GM10248 (cell line): ENCODE results near the gene MS4A8.
"Not testable (repeated sequence)": the region's sequence is repeated elsewhere in the genome, so short reads cannot be mapped to it uniquely, and the experiment has no call there.

ENCODE experiments used
- CTCF ChIA-PET: fragments of 300-600 bp; sonication (Branson Sonifier 250); formaldehyde crosslinking; extraction: SDS; loops from one replicate; lab custom pipeline; 2021; ENCODE audit warnings: antibody characterized with exemption; lab: Yijun Ruan, JAX
- POLR2A ChIA-PET: fragments of 350-650 bp; sonication (Branson Sonifier 250); formaldehyde crosslinking; extraction: SDS; loops from one replicate; lab custom pipeline; 2020; ENCODE audit warnings: antibody characterized with exemption; lab: Yijun Ruan, JAX
- DNase-seq: peaks from one replicate; pipeline ENCODE4 v3.0.0; 2012; ENCODE audit errors: extremely low spot score
- TF ChIP-seq, protein P1 (sequence below): IDR thresholded peaks from 2 replicates; pipeline ENCODE4 v1.5.1; 2012; ENCODE audit warnings: mild to moderate bottlenecking, low read depth; ENCODE audit errors: extremely low read depth, missing control alignments, control extremely low read depth

The MS4A8 gene

DNA sequence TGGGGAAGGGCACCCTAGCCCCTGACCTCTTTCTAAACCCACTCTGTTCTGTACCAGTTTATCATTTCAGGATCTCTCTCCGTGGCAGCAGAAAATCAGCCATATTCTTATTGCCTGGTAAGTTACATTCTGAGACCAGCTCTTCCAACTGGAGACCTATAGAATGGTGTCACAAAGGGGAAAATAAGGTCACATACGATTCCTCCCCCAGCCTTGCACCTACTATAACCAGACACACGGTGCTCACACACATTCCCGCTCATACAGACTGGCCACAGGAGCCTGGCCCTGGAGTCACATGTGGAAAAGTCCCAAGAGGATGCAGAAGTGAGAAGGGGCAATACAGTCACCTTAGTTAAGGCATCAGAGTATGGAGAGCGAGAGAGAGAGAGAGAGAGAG is 7.5 kb downstream of the MS4A8 start:
- TF ChIP-seq, protein P1, sequence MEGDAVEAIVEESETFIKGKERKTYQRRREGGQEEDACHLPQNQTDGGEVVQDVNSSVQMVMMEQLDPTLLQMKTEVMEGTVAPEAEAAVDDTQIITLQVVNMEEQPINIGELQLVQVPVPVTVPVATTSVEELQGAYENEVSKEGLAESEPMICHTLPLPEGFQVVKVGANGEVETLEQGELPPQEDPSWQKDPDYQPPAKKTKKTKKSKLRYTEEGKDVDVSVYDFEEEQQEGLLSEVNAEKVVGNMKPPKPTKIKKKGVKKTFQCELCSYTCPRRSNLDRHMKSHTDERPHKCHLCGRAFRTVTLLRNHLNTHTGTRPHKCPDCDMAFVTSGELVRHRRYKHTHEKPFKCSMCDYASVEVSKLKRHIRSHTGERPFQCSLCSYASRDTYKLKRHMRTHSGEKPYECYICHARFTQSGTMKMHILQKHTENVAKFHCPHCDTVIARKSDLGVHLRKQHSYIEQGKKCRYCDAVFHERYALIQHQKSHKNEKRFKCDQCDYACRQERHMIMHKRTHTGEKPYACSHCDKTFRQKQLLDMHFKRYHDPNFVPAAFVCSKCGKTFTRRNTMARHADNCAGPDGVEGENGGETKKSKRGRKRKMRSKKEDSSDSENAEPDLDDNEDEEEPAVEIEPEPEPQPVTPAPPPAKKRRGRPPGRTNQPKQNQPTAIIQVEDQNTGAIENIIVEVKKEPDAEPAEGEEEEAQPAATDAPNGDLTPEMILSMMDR = no peak
- no peak for DNase-seq
- CTCF ChIA-PET = interaction anchor here (0.7 to 1.9 kb wide), 6 partner anchors 11 to 441 kb away, joined by 3 to 5 read pairs (median 4); no protein-coding TSS in a partner anchor
- POLR2A ChIA-PET = no interaction called here

DNA sequence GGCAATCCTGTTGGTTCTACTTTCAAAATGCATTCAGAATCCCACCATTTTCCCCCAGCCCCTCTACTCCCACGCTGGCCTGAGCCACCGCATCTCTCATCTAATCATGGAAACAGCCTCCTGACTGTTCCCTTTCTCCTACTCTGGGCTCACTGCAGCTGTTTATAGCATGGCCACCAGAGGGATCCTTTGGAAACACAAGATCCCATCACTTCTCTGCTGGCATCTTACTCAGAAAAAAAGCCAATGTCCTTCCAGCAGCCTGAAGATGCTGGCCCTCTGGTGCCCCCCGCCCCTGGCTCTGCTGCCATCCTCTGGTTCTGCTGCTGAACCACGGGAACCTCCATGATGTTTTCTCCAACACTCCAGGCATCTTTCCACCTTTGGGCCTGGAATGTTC is 11.1 kb downstream of the MS4A8 start:
- ChIA-PET POLR2A (no interaction called here), CTCF (no interaction called here)
- TF ChIP-seq, protein P1 = no peak
- DNase-seq = no peak

DNA sequence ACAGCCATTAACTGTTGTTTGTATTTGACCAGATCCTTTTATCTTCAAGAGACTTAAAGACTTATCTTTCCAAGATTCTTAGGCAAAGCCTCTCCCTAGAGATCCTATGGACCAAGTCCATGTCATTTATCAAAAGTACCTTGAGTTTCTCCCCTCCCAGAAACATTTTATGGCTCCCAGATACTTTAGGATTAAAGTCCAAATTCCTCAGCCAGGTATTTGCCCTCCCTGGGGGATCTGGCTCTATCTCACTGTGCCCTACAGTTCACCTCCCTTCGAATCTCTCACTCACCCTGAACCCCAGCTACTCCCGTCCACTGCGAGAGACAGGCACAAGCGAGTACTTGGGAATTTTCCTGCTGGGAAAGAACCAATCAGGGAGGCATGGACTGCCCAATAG is 11.9 kb downstream of the MS4A8 start:
- POLR2A ChIA-PET = no interaction called here
- DNase-seq = no peak
- TF ChIP-seq, protein P1 = no peak
- CTCF ChIA-PET = no interaction called here

DNA sequence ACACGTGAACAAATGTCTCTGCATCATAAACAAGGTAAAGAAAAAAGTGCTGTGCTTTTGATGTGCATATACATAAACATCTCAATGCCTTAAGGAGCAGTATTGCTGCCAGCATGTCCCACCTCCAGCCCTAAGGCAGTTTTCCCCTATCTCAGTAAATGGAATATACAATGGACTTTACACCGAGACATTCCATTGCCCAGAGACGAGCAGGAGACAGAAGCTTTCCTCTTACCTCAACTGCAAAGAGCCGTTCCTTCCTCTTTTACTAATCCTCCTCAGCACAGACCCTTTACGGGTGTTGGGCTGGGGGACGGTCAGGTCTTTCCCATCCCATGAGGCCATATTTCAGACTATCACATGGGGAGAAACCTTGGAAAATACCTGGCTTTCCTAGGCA is 14.0 kb downstream of the MS4A8 start:
- DNase-seq, CTCF ChIA-PET, POLR2A ChIA-PET: not testable (repeated sequence)

DNA sequence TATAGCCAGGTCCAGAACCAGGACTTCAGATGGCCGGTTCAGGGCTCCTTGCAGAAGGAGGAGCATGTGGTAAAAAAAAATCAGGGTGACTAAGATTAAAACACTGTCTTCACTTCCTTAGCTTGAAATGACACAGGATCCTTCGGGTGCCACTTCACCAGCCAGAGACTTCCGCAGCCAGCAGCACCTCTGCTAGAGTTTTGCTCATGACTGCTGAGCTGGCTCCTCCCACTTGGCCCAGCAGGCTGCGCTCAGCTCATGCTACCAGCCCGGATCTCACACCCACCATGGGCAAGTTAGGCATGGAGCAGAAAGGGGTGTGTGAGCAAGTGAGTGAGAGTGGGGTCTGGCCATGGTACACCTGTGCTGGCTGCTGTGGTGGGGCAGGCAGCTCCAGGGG is 18.5 kb downstream of the MS4A8 start:
- POLR2A ChIA-PET = no interaction called here
- CTCF ChIA-PET = interaction anchor here (1.1 to 1.3 kb wide), 4 partner anchors 10 to 452 kb away, joined by 3 to 5 read pairs (median 4); no protein-coding TSS in a partner anchor
- TF ChIP-seq, protein P1 = no peak
- no peak for DNase-seq

DNA sequence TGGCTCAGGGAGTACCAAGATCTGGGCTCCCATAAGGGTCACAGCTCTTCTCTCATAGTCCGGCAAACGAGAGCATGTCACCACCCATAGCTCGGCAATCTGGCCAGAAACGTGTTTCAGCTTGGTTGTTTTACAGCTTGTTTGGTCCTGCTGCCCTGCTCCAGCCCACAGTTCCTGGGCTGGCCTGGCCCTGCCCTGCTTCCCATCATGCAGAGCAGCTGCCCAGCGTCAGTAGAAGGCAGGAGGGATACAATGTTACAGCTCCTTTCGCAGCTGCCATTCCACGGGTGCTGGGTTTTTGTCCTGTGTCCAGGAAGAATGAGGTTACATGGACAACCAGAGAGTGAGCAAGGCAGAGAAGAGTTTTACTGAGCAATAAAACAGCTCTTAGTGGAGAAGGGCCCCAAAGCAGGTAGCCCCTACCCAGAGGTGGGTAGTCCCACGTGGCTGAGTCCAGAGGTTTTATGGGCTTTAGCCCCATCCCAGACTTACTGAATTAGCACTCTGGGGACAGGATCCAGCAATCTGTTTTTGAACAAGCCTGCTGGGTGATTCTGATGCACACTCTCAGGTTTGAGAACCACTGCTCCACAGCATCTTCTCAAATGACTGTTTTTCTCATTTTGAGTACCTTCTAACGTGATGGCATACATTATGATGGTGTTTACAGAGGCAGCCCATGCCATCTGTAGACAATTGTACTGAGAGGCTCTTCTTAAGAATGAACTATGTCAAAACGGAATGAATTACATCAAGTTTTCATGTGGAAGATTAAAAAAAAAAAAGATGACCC is 19.3 kb downstream of the MS4A8 start:
- ChIA-PET CTCF (interaction anchor here (1.1 to 1.3 kb wide), 4 partner anchors 11 to 453 kb away, joined by 3 to 5 read pairs (median 4); no protein-coding TSS in a partner anchor), POLR2A (no interaction called here)
- TF ChIP-seq, protein P1 = no peak
- no peak for DNase-seq

DNA sequence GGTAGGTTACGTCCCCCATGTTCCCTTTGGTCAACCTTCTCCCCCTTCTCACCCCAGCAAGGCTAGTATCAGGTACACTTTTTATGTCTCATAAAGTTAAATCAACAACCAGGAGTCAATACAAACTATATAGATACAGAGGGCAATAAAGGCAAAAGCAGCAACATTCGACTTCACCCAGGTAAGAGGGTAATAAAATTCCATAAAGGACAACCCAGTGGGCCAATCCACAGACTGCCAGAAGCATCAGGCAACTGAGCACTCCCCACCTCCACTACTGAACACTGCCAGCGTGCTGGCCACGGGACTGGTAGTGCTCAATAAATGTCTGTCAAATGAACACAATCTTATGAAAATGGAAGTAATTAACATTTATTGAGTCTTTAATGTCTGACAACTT is 20.0 kb downstream of the MS4A8 start:
- ChIA-PET POLR2A (no interaction called here), CTCF (no interaction called here)
- no peak for DNase-seq
- TF ChIP-seq, protein P1 = no peak
